ENCODE results near the gene ABCD2. TPM values are rescaled to one million over a fixed set of nuclear protein-coding genes. Genes with fewer than 3 reads are reported as not detected.

ABCD2 gene
- total and polyA plus RNA-seq, 2 of the 4 experiments (the other 2 are of a cell fraction): not detected

- no peak overlapping the region for H3K4ac ChIP-seq (ENCODE audit: low read depth, low read length)
- H3K4me2 ChIP-seq (ENCODE audit: low read depth, low read length): no peak overlapping the region
- no peaks in the 10 kb centered on the region for H3K79me1 ChIP-seq (ENCODE audit: low read depth in 1 of 2, low read length in 2 of 2)
- H3K27me3 ChIP-seq (ENCODE audit: control insufficient read depth, insufficient read depth, low read length): no peaks in the 10 kb centered on the region
- no peaks in the 10 kb centered on the region for H3K36me3 ChIP-seq (ENCODE audit: control insufficient read depth, insufficient read depth, low read length)
- intact Hi-C loops (cut with micrococcal nuclease): no loop called here
- H2BK15ac ChIP-seq (ENCODE audit: low read depth, low read length): no peak overlapping the region
- no peak overlapping the region for H3K23ac ChIP-seq (ENCODE audit: low read depth, low read length)
- ATAC-seq (ENCODE audit: low read depth): no peak
- no peak overlapping the region for H2AK9ac ChIP-seq (replicated peaks; ENCODE audit: low read depth, low read length, poor library complexity)
- no peak overlapping the region for H3K56ac ChIP-seq (ENCODE audit: extremely low read depth, insufficient read depth, low read length)
- DNase-seq: no peak
- WGBS, 2 experiments (ENCODE audit: extremely low coverage in 2 of 2, insufficient read length in 1 of 2): no CpG with 5 or more reads among the region's 1 CpG
- H2AK5ac ChIP-seq (ENCODE audit: low read depth, low read length): no peak overlapping the region
- H4K8ac ChIP-seq (ENCODE audit: low read depth in 2 of 2, low read length in 2 of 2): no peak overlapping the region
- H2BK20ac ChIP-seq (ENCODE audit: low read depth, low read length): no peak overlapping the region
- no peaks in the 10 kb centered on the region for H3K9me1 ChIP-seq (ENCODE audit: insufficient read depth, low read length)
- no peak overlapping the region for H4K5ac ChIP-seq (ENCODE audit: low read depth, low read length)
- CTCF ChIA-PET: no interaction called here
- no peak overlapping the region for H3K27ac ChIP-seq (ENCODE audit: insufficient read depth, low read length)
- H2AFZ ChIP-seq (replicated peaks; ENCODE audit: low read length, poor library complexity): no peak overlapping the region
- POLR2A ChIA-PET (ENCODE audit: unreplicated experiment): no interaction called here
- no TSS peak for BruUV-seq (replicated peaks)
- no peaks in the 10 kb centered on the region for H4K20me1 ChIP-seq (ENCODE audit: insufficient read depth, low read length)
- in situ Hi-C loops (cut with MboI; ENCODE audit: low sequenced_read_pairs): no loop called here
- H3K9ac ChIP-seq (ENCODE audit: low read depth, low read length): no peak overlapping the region
- no peak for TF ChIP-seq RCOR1 (IDR thresholded peaks at IDR 0.05; ENCODE audit: insufficient replicate concordance, low read length)
- no peak for TF ChIP-seq RFX5 (IDR thresholded peaks at IDR 0.05; ENCODE audit: low read depth, low read length)
- TF ChIP-seq CHD1 (IDR thresholded peaks at IDR 0.05; ENCODE audit: low read depth, low read length): no peak
- TF ChIP-seq BHLHE40 (IDR thresholded peaks at IDR 0.05; ENCODE audit: low read depth, low read length): no peak
- no peak for TF ChIP-seq USF2 (IDR thresholded peaks at IDR 0.05; ENCODE audit: low read depth, low read length)
- TF ChIP-seq FOS (IDR thresholded peaks at IDR 0.05; ENCODE audit: low read depth, low read length): no peak
- TF ChIP-seq MAZ (IDR thresholded peaks at IDR 0.05; ENCODE audit: borderline replicate concordance, low read depth, low read length): no peak
- no peak for TF ChIP-seq SMC3 (IDR thresholded peaks at IDR 0.05; ENCODE audit: low read depth, low read length)
- no peak for TF ChIP-seq CTCF (conservative IDR thresholded peaks at IDR 0.05; ENCODE audit: low read depth, low read length)
- TF ChIP-seq RAD21 (IDR thresholded peaks at IDR 0.05; ENCODE audit: low read length): no peak
- TF ChIP-seq POLR2A (IDR thresholded peaks at IDR 0.05; ENCODE audit: low read depth, low read length): no peak
- TF ChIP-seq MXI1 (IDR thresholded peaks at IDR 0.05; ENCODE audit: borderline replicate concordance, low read depth, low read length): no peak
- TF ChIP-seq MAFK (IDR thresholded peaks at IDR 0.05; ENCODE audit: low read depth, low read length): no peak
- TF ChIP-seq ELK1 (IDR thresholded peaks at IDR 0.05; ENCODE audit: borderline replicate concordance, low read depth, low read length): no peak
- TF ChIP-seq NFE2L2 (IDR thresholded peaks at IDR 0.05; ENCODE audit: low read depth, low read length): no peak
- H3K9me3 ChIP-seq (ENCODE audit: control insufficient read depth, insufficient read depth, low read length): peaks cover 3% of the 10 kb centered on the region; the same call in 1 of the 2 replicates
- no peak overlapping the region for H3K4me3 ChIP-seq (ENCODE audit: insufficient read depth, low read depth, low read length)
- dilution Hi-C loops (cut with HindIII; ENCODE audit: low sequenced_read_pairs, unreplicated experiment): no loop called here
- H3K14ac ChIP-seq (replicated peaks; ENCODE audit: low read depth, low read length): no peak overlapping the region
- H2BK5ac ChIP-seq (ENCODE audit: low read depth, low read length, poor library complexity, severe bottlenecking): no peak overlapping the region
- no peak overlapping the region for H3K18ac ChIP-seq (ENCODE audit: low read depth, low read length)
- no peak overlapping the region for H2BK120ac ChIP-seq (ENCODE audit: low read depth, low read length)
- no peaks in the 10 kb centered on the region for H3K4me1 ChIP-seq (ENCODE audit: control insufficient read depth, insufficient read depth, low read length)
- no peak overlapping the region for H4K91ac ChIP-seq (ENCODE audit: insufficient read depth, low read depth, low read length)
Observed at GRCh38 chr12:39574378-39574777, 45.2 kb downstream of the ABCD2 start.
